K562 (cell line): ENCODE measurements around the gene NUP160. TPM values are rescaled to one million over a fixed set of nuclear protein-coding genes. Genes with fewer than 3 reads are reported as not detected.

ENCODE experiments used
- C11orf30 ChIP-seq: fragments of 450-650 bp; IDR thresholded peaks from 2 replicates; pipeline ENCODE4 v1.6.1; 2016; ENCODE audit warnings: low read depth, mild to moderate bottlenecking
- CREM ChIP-seq: IDR thresholded peaks from 2 replicates; pipeline ENCODE4 v1.6.1; 2014; ENCODE audit warnings: antibody characterized with exemption, low read depth
- EP300 ChIP-seq: IDR thresholded peaks from 2 replicates; pipeline ENCODE4 v1.6.1; 2012; ENCODE audit warnings: low read length, improper control_type of control experiment
- FUS ChIP-seq: fragments of 200-400 bp; formaldehyde crosslinking; optimal IDR thresholded peaks from 2 replicates; pipeline ENCODE3; 2017; ENCODE audit warnings: low read depth, low read length
- GABPA ChIP-seq: fragments of 200-800 bp; sonication (Bioruptor generic); conservative IDR thresholded peaks from 2 replicates; pipeline ENCODE4 v1.6.1; 2016; ENCODE audit warnings: low read depth, missing genetic modification characterization, missing compliant biosample characterization
- HNRNPLL ChIP-seq: fragments of 200-400 bp; formaldehyde crosslinking; IDR thresholded peaks from 2 replicates; pipeline ENCODE4 v1.6.1; 2017; ENCODE audit warnings: low read length, low read depth, mild to moderate bottlenecking; ENCODE audit not compliant: poor library complexity, severe bottlenecking
- L3MBTL2 ChIP-seq: fragments of 450-650 bp; IDR thresholded peaks from 2 replicates; pipeline ENCODE4 v1.6.1; 2016; ENCODE audit warnings: mild to moderate bottlenecking, moderate library complexity
- MAFF ChIP-seq: IDR thresholded peaks from 2 replicates; pipeline ENCODE4 v1.6.1; 2012; ENCODE audit warnings: low read length, improper control_type of control experiment
- MECOM ChIP-seq: fragments of 250-450 bp; sonication (Bioruptor Pico); IDR thresholded peaks from 2 replicates; pipeline ENCODE4 v1.8.0; 2022; ENCODE audit warnings: inconsistent platforms
- MTA1 ChIP-seq: fragments of 450-650 bp; IDR thresholded peaks from 2 replicates; pipeline ENCODE4 v1.6.1; 2017; ENCODE audit warnings: borderline replicate concordance
- MTA2 ChIP-seq: fragments of 450-650 bp; IDR thresholded peaks from 2 replicates; pipeline ENCODE4 v1.6.1; 2016; ENCODE audit warnings: low read depth
- RBM22 ChIP-seq: fragments of 200-400 bp; formaldehyde crosslinking; IDR thresholded peaks from 2 replicates; pipeline ENCODE4 v1.6.1; 2018; ENCODE audit warnings: low read length, low read depth; ENCODE audit not compliant: poor library complexity, severe bottlenecking
- RCOR1 ChIP-seq, 2 experiments: IDR thresholded peaks; 2 replicates each; pipeline ENCODE4 v1.6.1; 2012; ENCODE audit warnings: low read depth in 2 of 2, low read length in 2 of 2, borderline replicate concordance in 1 of 2, improper control_type of control experiment in 1 of 2
- RNF2 ChIP-seq: sonication (generic); IDR thresholded peaks from 2 replicates; pipeline ENCODE4 v1.6.1; 2016
- SIN3B ChIP-seq: fragments of 450-650 bp; IDR thresholded peaks from 2 replicates; pipeline ENCODE4 v1.6.1; 2017; ENCODE audit warnings: low read depth, mild to moderate bottlenecking, moderate library complexity
- SMARCA4 ChIP-seq: fragments of 450-650 bp; IDR thresholded peaks from 2 replicates; pipeline ENCODE4 v1.6.1; 2016
- ZBTB1 ChIP-seq: sonication (generic); formaldehyde crosslinking; IDR thresholded peaks from 2 replicates; pipeline ENCODE4 v1.8.1; 2023; ENCODE audit warnings: missing genetic modification reagents, low read depth, mild to moderate bottlenecking, borderline replicate concordance
- ZNF174 ChIP-seq: fragments of 250-450 bp; sonication (Bioruptor Pico); IDR thresholded peaks from 2 replicates; pipeline ENCODE4 v1.4.0; 2020; ENCODE audit warnings: mild to moderate bottlenecking
- ZNF197 ChIP-seq: fragments of 200-800 bp; sonication (Bioruptor generic); IDR thresholded peaks from 2 replicates; pipeline ENCODE4 v1.6.1; 2016; ENCODE audit warnings: low read depth, missing genetic modification characterization, missing compliant biosample characterization
- ZNF224 ChIP-seq: sonication (generic); formaldehyde crosslinking; IDR thresholded peaks from 2 replicates; pipeline ENCODE4 v1.8.0; 2022; ENCODE audit warnings: mild to moderate bottlenecking, missing genetic modification reagents
- ZNF24 ChIP-seq: fragments of 450-650 bp; IDR thresholded peaks from 2 replicates; pipeline ENCODE4 v1.6.1; 2016
- ZNF316 ChIP-seq: fragments of 450-650 bp; IDR thresholded peaks from 2 replicates; pipeline ENCODE4 v1.6.1; 2016
- ZNF384 ChIP-seq: IDR thresholded peaks from 2 replicates; pipeline ENCODE4 v1.6.1; 2012; ENCODE audit warnings: low read depth, low read length, improper control_type of control experiment
- polyA plus RNA-seq, 8 experiments: library from polyadenylated mRNA; depleted of rRNA in 4 of 8; stranded (reverse) in 5 of 8; unstranded in 3 of 8; fragments of >200 nt; fragmentation: Nextera tagmentation in 2 of 8; fragmentation: Illumina TruSeq in 1 of 8; extraction: Ambion mirVana in 2 of 8; extraction: Trizol in 1 of 8; gene quantifications; 2 replicates each; pipeline versions ENCODE4 v1.2.1 to v1.2.3, GENCODE V29; 2011 to 2014; ENCODE audit warnings: inconsistent platforms in 1 of 8, missing spikeins in 1 of 8
- total RNA-seq, 7 experiments: library from RNA; depleted of rRNA in 6 of 7; stranded (reverse); fragments of >200 nt in 6 of 7; fragmentation: Illumina TruSeq in 2 of 7; extraction: Trizol in 2 of 7; gene quantifications; 2 replicates each; pipeline versions ENCODE4 v1.2.1 to v1.2.3, GENCODE V29; 2011 to 2021; ENCODE audit warnings: low replicate concordance in 1 of 7
- TF ChIP-seq, protein P1 (sequence below), 2 experiments: fragments of 200-800 bp in 1 of 2; sonication (Bioruptor generic) in 1 of 2; sonication (generic) in 1 of 2; formaldehyde crosslinking in 1 of 2; IDR thresholded peaks in 1 of 2; conservative IDR thresholded peaks in 1 of 2; 2 replicates each; pipeline versions ENCODE4 v1.5.0 to v1.6.1; 2016 to 2020; ENCODE audit warnings: missing compliant biosample characterization in 1 of 2, missing genetic modification characterization in 1 of 2, missing genetic modification reagents in 1 of 2
- TF ChIP-seq, protein P2 (sequence below): IDR thresholded peaks from 2 replicates; pipeline ENCODE4 v1.6.1; 2016; ENCODE audit warnings: missing genetic modification characterization, missing compliant biosample characterization
- TF ChIP-seq, protein P3 (sequence below): fragments of 250-450 bp; sonication (Bioruptor Pico); IDR thresholded peaks from 2 replicates; pipeline ENCODE4 v1.9.0; 2021; ENCODE audit warnings: mild to moderate bottlenecking, inconsistent platforms
- TF ChIP-seq, protein P4 (sequence below), 2 experiments: fragments of 250-450 bp in 1 of 2; fragments of 450-650 bp in 1 of 2; sonication (Bioruptor Pico) in 1 of 2; IDR thresholded peaks; 2 replicates each; pipeline versions ENCODE4 v1.6.1 to v1.8.0; 2016 to 2021; ENCODE audit warnings: mild to moderate bottlenecking in 2 of 2, moderate library complexity in 2 of 2, missing compliant biosample characterization in 1 of 2, missing genetic modification characterization in 1 of 2

Gene NUP160
- total and polyA plus RNA-seq, 9 of the 15 experiments (the other 6 are each of a cell fraction or from before 2014, with no cell fraction given), result 41.5 to 112 (median 65.0) TPM

DNA sequence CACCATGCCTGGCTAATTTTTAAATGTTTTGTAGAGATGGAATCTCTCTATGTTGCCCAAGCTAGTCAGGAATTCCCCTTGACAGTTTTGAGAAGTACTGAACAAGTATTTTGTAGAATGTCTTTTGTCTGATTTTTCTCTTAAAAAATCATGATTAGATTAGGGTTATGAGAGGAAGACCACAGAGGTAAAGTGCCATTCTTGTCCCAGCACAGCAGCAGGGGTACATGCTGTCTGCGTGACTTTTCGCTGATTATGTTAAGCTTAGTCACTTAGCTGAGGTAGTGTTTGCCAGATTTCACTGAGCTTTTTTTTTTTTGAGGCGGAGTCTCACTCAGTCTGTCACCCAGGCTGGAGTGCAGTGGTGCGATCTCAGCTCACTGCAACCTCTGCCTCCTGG is 13.6 kb upstream of the NUP160 start (continued):
- peak in 1 of 2 experiments; percentile 78; a peak in 1 of 4 replicates for TF ChIP-seq RCOR1 (IDR thresholded peaks at IDR 0.05; ENCODE audit: borderline replicate concordance in 1 of 2, low read depth in 2 of 2, low read length in 2 of 2)
- TF ChIP-seq HNRNPLL, result no peak
- peak; percentile 17; the same call in 1 of the 2 replicates for TF ChIP-seq EP300
- TF ChIP-seq L3MBTL2, result no peak
- no peak for TF ChIP-seq SIN3B
- peak; percentile 59 for TF ChIP-seq SMARCA4
- TF ChIP-seq MTA2, result no peak
- no peak for TF ChIP-seq RNF2
- peak; percentile 81 for TF ChIP-seq ZNF316
- no peak for TF ChIP-seq MECOM (CRISPR knock-in tag)
- TF ChIP-seq ZNF197 (CRISPR knock-in tag), result no peak
- TF ChIP-seq, protein P1, sequence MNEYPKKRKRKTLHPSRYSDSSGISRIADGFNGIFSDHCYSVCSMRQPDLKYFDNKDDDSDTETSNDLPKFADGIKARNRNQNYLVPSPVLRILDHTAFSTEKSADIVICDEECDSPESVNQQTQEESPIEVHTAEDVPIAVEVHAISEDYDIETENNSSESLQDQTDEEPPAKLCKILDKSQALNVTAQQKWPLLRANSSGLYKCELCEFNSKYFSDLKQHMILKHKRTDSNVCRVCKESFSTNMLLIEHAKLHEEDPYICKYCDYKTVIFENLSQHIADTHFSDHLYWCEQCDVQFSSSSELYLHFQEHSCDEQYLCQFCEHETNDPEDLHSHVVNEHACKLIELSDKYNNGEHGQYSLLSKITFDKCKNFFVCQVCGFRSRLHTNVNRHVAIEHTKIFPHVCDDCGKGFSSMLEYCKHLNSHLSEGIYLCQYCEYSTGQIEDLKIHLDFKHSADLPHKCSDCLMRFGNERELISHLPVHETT (CRISPR knock-in tag; conservative IDR thresholded peaks at IDR 0.05 in 1 of 2, IDR thresholded peaks at IDR 0.05 in 1 of 2), result no peak
- no peak for TF ChIP-seq ZNF224 (CRISPR knock-in tag)
- TF ChIP-seq, protein P2, sequence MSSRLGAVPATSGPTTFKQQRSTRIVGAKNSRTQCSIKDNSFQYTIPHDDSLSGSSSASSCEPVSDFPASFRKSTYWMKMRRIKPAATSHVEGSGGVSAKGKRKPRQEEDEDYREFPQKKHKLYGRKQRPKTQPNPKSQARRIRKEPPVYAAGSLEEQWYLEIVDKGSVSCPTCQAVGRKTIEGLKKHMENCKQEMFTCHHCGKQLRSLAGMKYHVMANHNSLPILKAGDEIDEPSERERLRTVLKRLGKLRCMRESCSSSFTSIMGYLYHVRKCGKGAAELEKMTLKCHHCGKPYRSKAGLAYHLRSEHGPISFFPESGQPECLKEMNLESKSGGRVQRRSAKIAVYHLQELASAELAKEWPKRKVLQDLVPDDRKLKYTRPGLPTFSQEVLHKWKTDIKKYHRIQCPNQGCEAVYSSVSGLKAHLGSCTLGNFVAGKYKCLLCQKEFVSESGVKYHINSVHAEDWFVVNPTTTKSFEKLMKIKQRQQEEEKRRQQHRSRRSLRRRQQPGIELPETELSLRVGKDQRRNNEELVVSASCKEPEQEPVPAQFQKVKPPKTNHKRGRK (tag), result no peak
- no peak for TF ChIP-seq FUS
- TF ChIP-seq, protein P3, sequence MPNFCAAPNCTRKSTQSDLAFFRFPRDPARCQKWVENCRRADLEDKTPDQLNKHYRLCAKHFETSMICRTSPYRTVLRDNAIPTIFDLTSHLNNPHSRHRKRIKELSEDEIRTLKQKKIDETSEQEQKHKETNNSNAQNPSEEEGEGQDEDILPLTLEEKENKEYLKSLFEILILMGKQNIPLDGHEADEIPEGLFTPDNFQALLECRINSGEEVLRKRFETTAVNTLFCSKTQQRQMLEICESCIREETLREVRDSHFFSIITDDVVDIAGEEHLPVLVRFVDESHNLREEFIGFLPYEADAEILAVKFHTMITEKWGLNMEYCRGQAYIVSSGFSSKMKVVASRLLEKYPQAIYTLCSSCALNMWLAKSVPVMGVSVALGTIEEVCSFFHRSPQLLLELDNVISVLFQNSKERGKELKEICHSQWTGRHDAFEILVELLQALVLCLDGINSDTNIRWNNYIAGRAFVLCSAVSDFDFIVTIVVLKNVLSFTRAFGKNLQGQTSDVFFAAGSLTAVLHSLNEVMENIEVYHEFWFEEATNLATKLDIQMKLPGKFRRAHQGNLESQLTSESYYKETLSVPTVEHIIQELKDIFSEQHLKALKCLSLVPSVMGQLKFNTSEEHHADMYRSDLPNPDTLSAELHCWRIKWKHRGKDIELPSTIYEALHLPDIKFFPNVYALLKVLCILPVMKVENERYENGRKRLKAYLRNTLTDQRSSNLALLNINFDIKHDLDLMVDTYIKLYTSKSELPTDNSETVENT, result no peak
- no peak for TF ChIP-seq RBM22
- TF ChIP-seq, protein P4, sequence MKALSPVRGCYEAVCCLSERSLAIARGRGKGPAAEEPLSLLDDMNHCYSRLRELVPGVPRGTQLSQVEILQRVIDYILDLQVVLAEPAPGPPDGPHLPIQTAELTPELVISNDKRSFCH (CRISPR knock-in tag; IDR thresholded peaks at IDR 0.05), result no peak
- TF ChIP-seq, protein P4 (tag; IDR thresholded peaks at IDR 0.05), result no peak
- no peak for TF ChIP-seq MTA1
- peak; percentile 57 for TF ChIP-seq MAFF
- no peak for TF ChIP-seq GABPA (tag)
- peak; percentile 44; the same call in 1 of the 2 replicates for TF ChIP-seq CREM
- peak; percentile 95 for TF ChIP-seq ZNF384
- TF ChIP-seq ZBTB1 (CRISPR knock-in tag), result no peak
- TF ChIP-seq C11orf30, result peak; percentile 77
- no peak for TF ChIP-seq ZNF24
- no peak for TF ChIP-seq ZNF174 (CRISPR knock-in tag)
